HG03354 (cell line): ENCODE results near the gene ROR2.

Experiments
- ATAC-seq: cut with Tn5 transposase; IDR thresholded peaks from one replicate; pipeline ENCODE4 v1.9.1; 2021; ENCODE audit warnings: mild to moderate bottlenecking; ENCODE audit not compliant: unreplicated experiment, poor library complexity, severe bottlenecking

Gene ROR2

GRCh38 chr9:91949392-91949945 lies 559 bp downstream of the ROR2 start:
- ATAC-seq = no peak

DNA sequence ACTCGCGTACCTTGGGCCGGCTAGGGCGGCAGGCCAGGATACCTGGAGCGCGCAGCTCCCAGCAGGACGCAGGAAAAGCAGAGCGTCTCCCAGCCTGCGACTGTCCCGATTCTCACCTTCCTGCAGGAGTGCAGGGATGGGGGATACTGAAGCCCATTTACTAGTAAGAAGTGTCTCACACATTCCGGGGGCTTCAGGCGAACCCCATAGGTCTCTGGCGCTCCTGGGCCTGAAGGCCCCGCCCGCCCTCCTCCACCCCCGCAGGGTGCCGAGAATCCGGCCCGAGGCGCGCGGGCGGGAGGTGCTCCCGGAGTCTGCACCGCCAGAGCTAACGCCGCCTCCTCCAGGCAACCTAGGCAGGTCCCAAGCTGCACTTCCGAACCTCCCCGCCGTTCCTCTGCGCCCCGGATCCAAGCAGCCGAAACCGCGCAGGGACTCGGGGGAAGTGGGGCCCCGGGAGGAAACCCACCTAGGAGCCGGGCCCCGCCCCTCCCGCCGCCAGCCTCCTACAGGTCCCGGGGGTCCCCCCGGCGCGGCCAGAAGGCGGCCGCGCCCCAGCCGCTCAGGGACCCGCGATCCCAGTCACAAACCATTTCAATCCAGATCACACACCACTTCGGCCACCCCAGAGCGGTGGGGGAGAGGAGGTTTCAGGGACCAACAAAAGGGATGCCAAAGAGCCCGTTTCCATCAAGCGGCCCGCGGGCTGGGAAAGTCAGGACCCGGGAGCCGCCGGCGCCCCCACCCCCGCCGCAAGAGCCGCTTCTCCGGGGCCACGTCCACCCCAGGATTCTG lies 1.2 kb downstream of the ROR2 start:
- no peak for ATAC-seq

DNA sequence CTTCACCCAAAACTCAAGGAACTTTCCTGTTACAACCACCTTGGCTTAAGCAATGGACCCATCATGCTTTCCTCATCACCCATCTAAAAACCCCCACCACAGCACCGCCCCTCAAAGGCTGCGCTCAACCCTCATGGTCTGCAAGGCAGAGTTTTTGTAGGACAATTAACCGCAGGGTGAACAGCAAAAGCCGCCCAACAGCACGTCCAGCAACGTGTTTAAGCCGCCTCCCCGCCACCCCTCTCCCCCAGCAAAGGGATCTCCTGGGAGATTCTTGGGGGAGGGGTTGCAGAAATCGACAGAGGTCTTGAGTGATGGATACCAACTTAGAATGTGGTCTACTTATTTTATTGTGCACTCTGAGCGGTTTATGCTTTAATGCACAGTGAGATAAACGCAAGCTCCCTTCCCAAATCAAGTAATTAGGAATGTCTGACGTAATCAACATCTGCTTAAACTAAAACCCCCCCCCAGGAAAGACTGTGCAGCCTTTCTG lies 1.9 kb downstream of the ROR2 start:
- no peak for ATAC-seq

DNA sequence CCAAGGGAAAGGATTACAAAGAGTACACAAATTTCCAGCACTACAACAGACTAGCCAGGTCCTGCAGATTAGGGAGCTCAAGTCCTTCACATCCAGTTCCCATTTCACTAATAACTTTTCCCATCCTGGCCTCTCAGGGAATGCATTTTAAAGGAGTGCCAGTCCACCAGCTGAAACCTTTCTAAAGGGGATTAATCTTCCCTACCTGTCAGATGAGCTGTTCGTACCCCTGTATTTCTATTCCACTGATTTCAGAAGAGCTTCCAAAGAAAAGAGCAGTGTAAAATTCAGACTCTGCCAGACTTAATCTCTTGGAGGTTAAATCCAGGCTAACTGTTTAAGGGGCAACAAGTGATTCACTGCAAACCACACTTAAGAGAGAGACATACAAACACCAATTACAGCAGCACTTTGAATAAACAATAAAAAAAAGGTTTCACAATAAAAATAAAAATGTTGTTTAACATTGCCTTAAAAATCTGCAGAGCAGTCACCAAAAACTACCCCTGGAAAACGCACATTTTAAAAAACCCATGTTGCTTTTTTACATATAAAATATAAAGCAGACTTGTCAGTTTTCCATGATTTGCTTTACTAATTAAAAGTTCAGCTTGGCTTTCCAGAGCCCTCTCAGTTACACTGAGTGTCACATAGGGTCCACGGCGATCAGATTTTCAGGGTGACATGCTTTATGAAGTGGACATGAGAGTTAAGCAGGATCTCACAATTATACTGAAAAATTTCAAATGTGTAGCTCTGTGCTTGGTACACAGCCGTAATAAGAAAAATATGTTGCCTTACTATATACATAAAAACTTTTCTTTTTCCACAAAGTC lies 3.2 kb downstream of the ROR2 start:
- no peak for ATAC-seq

- ATAC-seq = no peak
Observed at GRCh38 chr9:91946196-91946595, 3.8 kb downstream of the ROR2 start.

- ATAC-seq = no peak
Observed at GRCh38 chr9:91945277-91946085, 4.5 kb downstream of the ROR2 start.

DNA sequence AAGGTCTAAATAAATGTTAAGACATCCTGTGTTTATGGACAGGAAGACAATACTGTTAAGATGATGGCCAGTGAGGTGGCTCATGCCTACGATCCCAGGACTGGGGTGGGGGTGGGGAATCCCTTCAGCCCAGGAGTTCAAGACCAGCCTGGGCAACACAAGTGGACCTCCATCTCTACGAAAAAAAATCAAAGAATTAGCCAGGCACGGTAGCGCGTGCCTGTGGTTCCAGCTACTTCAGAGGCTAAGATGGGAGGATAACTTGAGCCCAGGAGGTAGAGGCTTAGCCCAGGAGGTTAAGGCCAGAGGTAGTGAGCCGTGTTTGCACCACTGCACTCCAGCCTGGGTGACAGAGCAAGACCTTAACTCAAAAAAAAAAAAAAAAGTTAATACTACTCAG lies 5.3 kb downstream of the ROR2 start:
- no peak for ATAC-seq

DNA sequence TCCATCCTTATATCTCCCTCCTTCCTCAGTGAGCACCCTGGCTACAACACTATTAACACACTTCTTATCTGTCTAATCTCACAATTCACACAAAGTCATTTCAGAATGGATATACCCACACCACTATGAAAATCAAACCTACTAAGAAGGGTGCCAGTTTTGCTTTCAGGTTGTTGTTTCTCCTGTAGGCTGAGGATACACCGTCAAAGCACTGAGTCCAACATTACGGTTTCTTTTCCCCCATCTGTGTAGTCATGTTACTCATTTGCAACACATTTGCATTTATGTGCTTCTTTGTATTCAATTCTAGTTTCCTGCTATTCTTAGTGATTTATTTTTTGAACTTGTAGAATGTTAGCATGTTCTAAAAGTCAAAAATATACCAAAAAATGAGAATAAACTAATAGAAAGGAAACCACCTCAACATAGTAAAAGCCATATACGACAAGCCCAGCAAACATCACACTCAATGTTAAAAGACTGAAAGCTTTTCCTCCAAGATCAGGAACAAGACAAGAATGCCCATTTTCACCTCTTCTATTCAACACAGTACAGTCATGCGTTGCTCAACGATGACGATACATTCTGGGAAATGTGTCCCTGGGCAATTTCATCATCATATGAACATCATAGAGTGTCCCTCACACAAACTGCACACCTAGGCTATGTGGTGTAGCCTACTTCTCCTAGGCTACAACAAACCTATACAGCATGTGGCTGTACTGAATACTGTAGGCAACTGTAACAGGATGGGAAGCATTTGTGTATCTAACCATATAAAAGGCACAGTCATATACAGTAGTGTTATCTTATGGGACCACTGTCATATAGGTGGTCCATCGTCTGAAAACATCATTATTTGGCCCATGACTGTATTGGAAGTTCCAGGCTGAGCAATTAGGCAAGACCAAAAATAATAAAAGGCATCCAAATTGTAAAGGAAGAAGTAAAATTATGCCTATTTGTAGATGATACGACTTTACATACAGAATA lies 6.3 kb downstream of the ROR2 start:
- ATAC-seq = no peak

DNA sequence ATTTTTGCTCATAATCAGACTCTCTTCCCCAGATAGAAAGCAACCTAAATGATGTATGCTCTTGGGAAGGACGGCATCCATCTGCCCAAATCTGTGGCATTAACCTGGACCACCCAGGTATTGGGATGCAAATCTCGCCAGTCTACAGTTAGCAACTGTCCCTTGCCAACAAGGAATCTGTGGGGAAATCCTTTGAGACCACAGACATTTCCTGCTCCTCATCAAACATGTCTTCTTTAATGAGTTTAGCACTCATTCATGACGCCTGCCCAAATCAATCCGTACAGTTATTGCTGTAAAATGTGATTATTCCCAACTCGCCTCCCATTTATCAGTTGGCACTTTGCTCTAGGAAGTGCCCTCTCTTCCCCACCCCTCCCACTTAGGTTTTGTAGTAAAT lies 7.8 kb downstream of the ROR2 start:
- no peak for ATAC-seq

DNA sequence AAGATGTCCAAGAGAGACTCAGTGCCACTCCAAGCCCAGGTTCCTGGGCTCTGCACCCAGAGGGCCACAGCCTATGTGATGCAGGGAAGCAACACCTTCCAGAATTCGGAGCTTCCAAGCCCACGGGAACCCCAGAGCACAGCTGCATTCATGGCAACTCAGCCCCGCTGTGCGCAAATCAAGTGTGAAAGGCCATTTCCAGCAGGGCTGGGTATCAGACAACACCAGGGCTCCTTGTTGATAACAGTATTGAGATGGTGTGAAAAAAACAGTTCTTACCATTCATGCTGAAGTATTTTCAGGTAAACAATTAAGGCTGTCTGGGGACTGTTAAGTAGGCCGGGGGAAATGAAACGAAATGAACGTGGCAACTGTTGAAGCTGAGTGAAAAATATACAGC lies 10.1 kb downstream of the ROR2 start:
- no peak for ATAC-seq

DNA sequence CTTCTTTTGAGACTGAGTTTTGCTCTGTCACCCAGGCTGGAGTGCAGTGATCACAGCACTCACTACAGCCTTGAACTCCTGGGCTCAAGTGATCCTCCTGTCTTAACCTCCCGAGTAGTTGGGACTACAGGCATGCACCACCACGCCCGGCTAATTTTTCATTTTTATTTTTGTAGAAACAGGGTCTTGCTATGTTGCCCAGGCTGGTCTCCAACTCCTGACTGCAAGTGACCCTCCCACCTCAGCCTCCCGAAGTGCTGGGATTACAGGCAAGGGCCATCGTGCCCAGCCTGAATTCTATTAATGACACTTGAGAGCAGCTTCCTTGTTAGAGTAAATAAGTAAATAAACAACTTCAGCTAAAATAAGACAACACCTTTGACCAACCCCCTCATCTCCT lies 12.3 kb downstream of the ROR2 start:
- ATAC-seq = no peak

DNA sequence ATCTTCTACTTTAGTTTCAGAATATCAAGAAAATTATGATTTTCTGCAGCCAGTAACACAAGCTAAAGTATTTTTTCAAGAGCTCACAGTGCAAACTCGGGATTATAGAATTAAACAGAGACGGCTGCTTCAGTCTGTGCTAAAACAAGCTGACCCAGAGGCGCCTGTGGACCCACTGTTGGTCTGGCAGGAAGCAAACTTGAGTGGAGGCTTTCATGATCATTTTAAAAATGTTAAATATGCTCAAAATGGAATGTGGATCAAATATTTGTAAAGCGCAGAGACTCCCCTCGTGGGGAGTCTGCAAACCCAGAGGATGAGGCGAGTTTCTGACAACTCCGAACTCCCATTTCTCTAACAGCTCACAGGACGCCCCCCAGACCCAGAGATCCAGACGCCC lies 13.0 kb downstream of the ROR2 start:
- no peak for ATAC-seq

GRCh38 chr9:91935805-91936514 lies 14.1 kb downstream of the ROR2 start:
- ATAC-seq = no peak

DNA sequence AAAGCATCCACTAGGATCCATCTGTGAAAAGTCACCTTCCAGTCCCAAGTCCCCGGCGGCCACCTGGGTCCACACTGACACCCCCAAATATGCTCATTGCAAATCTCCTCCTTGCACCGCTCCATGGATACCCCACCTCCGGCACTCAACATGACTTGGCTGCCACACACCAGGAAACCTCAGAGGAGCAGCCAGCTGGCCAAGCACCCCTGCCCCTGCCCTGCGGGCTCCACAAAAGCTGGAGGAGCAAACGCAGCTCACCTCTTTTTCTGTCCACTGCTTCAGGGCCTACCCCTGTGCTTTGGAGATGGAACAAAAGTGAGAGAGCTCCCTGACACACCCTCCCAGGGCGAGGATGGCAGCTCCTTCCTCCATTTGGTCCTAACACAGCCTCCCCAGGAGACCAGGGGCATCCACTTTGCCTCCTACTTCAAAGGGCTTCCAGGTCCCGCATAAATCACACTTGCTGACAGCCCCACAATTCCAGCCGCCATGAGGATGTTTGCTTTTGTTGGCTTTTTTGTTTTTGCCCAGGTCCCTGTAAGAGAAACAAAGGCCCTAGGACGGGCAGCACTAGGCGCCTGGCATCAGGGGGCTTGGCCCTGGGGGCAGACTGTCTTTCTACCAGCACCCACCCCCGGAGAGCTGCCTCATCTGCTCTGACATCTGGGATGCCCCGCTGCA lies 14.8 kb downstream of the ROR2 start:
- no peak for ATAC-seq

DNA sequence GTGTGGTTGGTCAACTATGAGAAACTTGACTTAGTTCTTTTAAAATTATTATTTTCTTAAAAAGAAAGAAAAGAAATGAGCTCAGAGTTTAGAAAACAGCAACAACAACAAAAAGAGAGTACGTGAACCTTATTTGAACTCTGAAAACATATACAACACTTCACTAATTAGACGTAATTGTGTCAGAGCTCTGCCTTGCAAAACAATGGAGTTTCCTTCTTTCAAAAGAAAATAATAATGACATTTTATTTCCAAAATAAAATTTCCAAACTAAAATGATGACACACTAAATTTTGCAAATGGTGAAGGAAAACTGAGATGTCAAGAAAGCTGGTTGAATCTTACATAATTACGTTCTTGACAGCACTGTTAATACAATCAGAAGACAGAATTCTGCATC lies 15.4 kb downstream of the ROR2 start:
- ATAC-seq = no peak

- ATAC-seq = no peak
Observed at GRCh38 chr9:91933556-91934352, 16.3 kb downstream of the ROR2 start.

GRCh38 chr9:91930475-91930874 lies 19.6 kb downstream of the ROR2 start:
- no peak for ATAC-seq
